HepG2 (cell line): ENCODE data around the gene EEF1A2. TPM values are rescaled to one million over a fixed set of nuclear protein-coding genes. Genes with fewer than 3 reads are reported as not detected.

ENCODE experiments used
- CEBPB ChIP-seq: IDR thresholded peaks from 2 replicates; pipeline ENCODE4 v1.6.1; 2011; ENCODE audit warnings: low read depth, low read length, improper control_type of control experiment, borderline replicate concordance
- ETV6 ChIP-seq: sonication (generic); formaldehyde crosslinking; conservative IDR thresholded peaks from 2 replicates; pipeline ENCODE4 v1.4.0; 2020; ENCODE audit warnings: missing genetic modification reagents
- GABPB1 ChIP-seq: IDR thresholded peaks from 2 replicates; pipeline ENCODE4 v1.6.1; 2016; ENCODE audit warnings: mild to moderate bottlenecking, missing genetic modification reagents, moderate library complexity, missing compliant biosample characterization
- HMGXB4 ChIP-seq, 2 experiments: sonication (generic) in 1 of 2; formaldehyde crosslinking in 1 of 2; IDR thresholded peaks; 2 replicates each; pipeline versions ENCODE4 v1.4.0 to v1.6.1; 2018 to 2020; ENCODE audit warnings: missing genetic modification reagents in 2 of 2, borderline replicate concordance in 1 of 2, low read depth in 1 of 2, mild to moderate bottlenecking in 1 of 2, missing biosample characterization in 1 of 2
- HOXA5 ChIP-seq: sonication (generic); formaldehyde crosslinking; IDR thresholded peaks from 2 replicates; pipeline ENCODE4 v1.4.0; 2020; ENCODE audit warnings: missing genetic modification reagents
- MAFG ChIP-seq: sonication (generic); formaldehyde crosslinking; IDR thresholded peaks from 2 replicates; pipeline ENCODE4 v1.5.1; 2020; ENCODE audit warnings: mild to moderate bottlenecking, missing genetic modification reagents
- PBX3 ChIP-seq: sonication (generic); formaldehyde crosslinking; IDR thresholded peaks from 2 replicates; pipeline ENCODE4 v1.8.1; 2023; ENCODE audit warnings: missing genetic modification reagents, inconsistent platforms, borderline replicate concordance
- PLSCR1 ChIP-seq: sonication (generic); formaldehyde crosslinking; IDR thresholded peaks from 2 replicates; pipeline ENCODE4 v1.5.0; 2020; ENCODE audit warnings: missing genetic modification reagents, mild to moderate bottlenecking, borderline replicate concordance
- RAD51 ChIP-seq: fragments of 450-650 bp; IDR thresholded peaks from 2 replicates; pipeline ENCODE4 v1.6.1; 2016; ENCODE audit warnings: borderline replicate concordance
- RBAK ChIP-seq: sonication (generic); formaldehyde crosslinking; IDR thresholded peaks from 2 replicates; pipeline ENCODE4 v1.5.1; 2020; ENCODE audit warnings: mild to moderate bottlenecking, missing genetic modification reagents
- SP2 ChIP-seq: sonication (generic); formaldehyde crosslinking; IDR thresholded peaks from 2 replicates; pipeline ENCODE4 v1.5.1; 2020; ENCODE audit warnings: mild to moderate bottlenecking, missing genetic modification reagents
- ZBTB10 ChIP-seq: sonication (generic); formaldehyde crosslinking; IDR thresholded peaks from 2 replicates; pipeline ENCODE4 v1.4.0; 2020; ENCODE audit warnings: missing genetic modification reagents, borderline replicate concordance
- ZFP36 ChIP-seq: fragments of 150-350 bp; IDR thresholded peaks from 2 replicates; pipeline ENCODE4 v1.6.1; 2018; ENCODE audit warnings: borderline replicate concordance, low read length, low read depth; ENCODE audit not compliant: partially characterized antibody
- ZNF331 ChIP-seq: sonication (generic); formaldehyde crosslinking; IDR thresholded peaks from 2 replicates; pipeline ENCODE4 v1.4.0; 2020; ENCODE audit warnings: missing genetic modification reagents
- ZNF557 ChIP-seq: sonication (generic); formaldehyde crosslinking; IDR thresholded peaks from 2 replicates; pipeline ENCODE4 v1.4.0; 2020; ENCODE audit warnings: missing genetic modification reagents
- ZNF639 ChIP-seq: conservative IDR thresholded peaks from 2 replicates; pipeline ENCODE4 v1.6.1; 2018; ENCODE audit warnings: missing genetic modification reagents
- ZNF709 ChIP-seq: sonication (generic); formaldehyde crosslinking; IDR thresholded peaks from 2 replicates; pipeline ENCODE4 v1.5.0; 2020; ENCODE audit warnings: mild to moderate bottlenecking, missing genetic modification reagents
- ZNF713 ChIP-seq: sonication (generic); formaldehyde crosslinking; IDR thresholded peaks from 2 replicates; pipeline ENCODE4 v1.4.0; 2020; ENCODE audit warnings: mild to moderate bottlenecking, missing genetic modification reagents
- ZNF800 ChIP-seq: sonication (generic); formaldehyde crosslinking; IDR thresholded peaks from 2 replicates; pipeline ENCODE4 v1.4.0; 2020; ENCODE audit warnings: missing genetic modification reagents
- polyA plus RNA-seq, 8 experiments: library from polyadenylated mRNA; depleted of rRNA in 3 of 8; stranded (reverse) in 7 of 8; unstranded in 1 of 8; fragments of >200 nt; fragmentation: Illumina TruSeq in 4 of 8; extraction: Trizol in 4 of 8; gene quantifications; 2 replicates each; pipeline versions ENCODE4 v1.2.1 to v1.2.3, GENCODE V29; 2011 to 2016; ENCODE audit warnings: low read depth in 4 of 8, missing spikeins in 1 of 8, mixed read lengths in 1 of 8; ENCODE audit not compliant: insufficient read depth in 1 of 8
- total RNA-seq, 5 experiments: library from RNA; depleted of rRNA; stranded (reverse); fragments of >200 nt; fragmentation: Illumina TruSeq; extraction: Trizol; gene quantifications; 2 replicates each; pipeline ENCODE4 v1.2.3, GENCODE V29; 2016; ENCODE audit warnings: low read depth in 1 of 5

EEF1A2 gene
- total and polyA plus RNA-seq, 2 of the 13 experiments (the other 11 are each of a cell fraction or from before 2014, with no cell fraction given), result 0.44 to 0.87 TPM

GRCh38 chr20:63537525-63538203 lies 38.8 kb upstream of the EEF1A2 start (continued):
- TF ChIP-seq ZNF800 (CRISPR knock-in tag), result peak; percentile 87; the same call in 1 of the 2 replicates
- peak; percentile 98 for TF ChIP-seq ETV6 (CRISPR knock-in tag)
- no peak for TF ChIP-seq RAD51
- no peak for TF ChIP-seq ZNF557
- TF ChIP-seq GABPB1 (CRISPR knock-in tag), result peak; percentile 86
- peak; percentile 92; the same call in 1 of the 2 replicates for TF ChIP-seq HOXA5 (CRISPR knock-in tag)
- TF ChIP-seq PBX3 (CRISPR knock-in tag), result no peak
- TF ChIP-seq MAFG (CRISPR knock-in tag), result no peak
- TF ChIP-seq ZFP36, result peak; percentile 98
- TF ChIP-seq SP2 (CRISPR knock-in tag), result no peak
- no peak for TF ChIP-seq RBAK
- TF ChIP-seq PLSCR1 (CRISPR knock-in tag), result no peak
- no peak for TF ChIP-seq ZNF713 (CRISPR knock-in tag)
- peak; percentile 97 to 99 for TF ChIP-seq HMGXB4 (CRISPR knock-in tag; IDR thresholded peaks at IDR 0.05; ENCODE audit: borderline replicate concordance in 1 of 2, low read depth in 1 of 2)
- TF ChIP-seq CEBPB, result no peak
- peak; percentile 68; the same call in 1 of the 2 replicates for TF ChIP-seq ZNF639
- peak; percentile 71; the same call in 1 of the 2 replicates for TF ChIP-seq ZNF331
- TF ChIP-seq ZNF709, result no peak
- peak; percentile 100 for TF ChIP-seq ZBTB10 (CRISPR knock-in tag)
